ENCODE measurements around the gene CNTROB. TPM values are rescaled to one million over a fixed set of nuclear protein-coding genes. Genes with fewer than 3 reads are reported as not detected.

The CNTROB gene
- total RNA-seq, 1 experiment from 2014 or later: 39.7 TPM

DNA sequence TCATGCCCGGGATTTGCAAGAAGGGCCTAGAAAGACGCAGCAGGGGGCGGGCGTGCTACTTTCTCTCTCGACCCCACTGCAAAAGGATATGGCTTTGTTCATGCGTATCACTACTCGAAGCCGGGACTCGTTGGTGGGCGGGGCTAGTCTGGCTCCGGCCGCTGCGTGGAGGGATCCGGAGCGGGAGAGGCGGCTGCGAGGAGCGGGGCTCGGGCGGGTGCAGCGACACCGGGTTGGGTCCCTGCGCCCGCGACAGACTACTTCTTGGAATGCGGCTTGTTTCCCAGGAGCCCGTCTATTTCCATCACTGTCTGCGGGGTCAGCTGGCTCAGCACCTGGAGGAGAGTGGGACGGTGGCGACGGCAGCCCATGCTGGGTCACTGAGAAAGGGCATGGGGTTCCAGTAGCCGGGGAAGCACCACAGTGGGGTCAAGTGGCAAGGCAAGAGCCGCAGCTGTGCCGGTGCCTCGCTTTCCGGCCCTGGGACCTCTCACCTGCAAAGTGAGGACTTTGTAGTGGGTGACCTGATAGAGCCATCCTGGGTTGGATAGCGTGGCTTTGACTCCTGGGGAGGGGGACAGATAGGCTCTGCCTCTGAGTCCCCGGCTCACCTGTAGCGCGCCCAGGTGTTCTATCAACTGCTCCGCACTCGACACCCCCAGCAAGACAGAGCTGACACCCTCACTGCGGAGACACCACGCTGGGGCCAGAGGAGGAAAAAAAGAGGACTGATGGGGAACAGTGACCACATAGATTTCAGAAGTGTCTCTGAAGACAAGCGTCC is 9.0 kb upstream of the CNTROB start (continued):
- TF ChIP-seq, protein P1, sequence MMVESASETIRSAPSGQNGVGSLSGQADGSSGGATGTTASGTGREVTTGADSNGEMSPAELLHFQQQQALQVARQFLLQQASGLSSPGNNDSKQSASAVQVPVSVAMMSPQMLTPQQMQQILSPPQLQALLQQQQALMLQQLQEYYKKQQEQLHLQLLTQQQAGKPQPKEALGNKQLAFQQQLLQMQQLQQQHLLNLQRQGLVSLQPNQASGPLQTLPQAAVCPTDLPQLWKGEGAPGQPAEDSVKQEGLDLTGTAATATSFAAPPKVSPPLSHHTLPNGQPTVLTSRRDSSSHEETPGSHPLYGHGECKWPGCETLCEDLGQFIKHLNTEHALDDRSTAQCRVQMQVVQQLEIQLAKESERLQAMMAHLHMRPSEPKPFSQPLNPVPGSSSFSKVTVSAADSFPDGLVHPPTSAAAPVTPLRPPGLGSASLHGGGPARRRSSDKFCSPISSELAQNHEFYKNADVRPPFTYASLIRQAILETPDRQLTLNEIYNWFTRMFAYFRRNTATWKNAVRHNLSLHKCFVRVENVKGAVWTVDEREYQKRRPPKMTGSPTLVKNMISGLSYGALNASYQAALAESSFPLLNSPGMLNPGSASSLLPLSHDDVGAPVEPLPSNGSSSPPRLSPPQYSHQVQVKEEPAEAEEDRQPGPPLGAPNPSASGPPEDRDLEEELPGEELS (CRISPR knock-in tag; IDR thresholded peaks at IDR 0.05): 0 out of 2 replicates have a peak, but pooled peaks have one; percentile 58
- TF ChIP-seq ZBTB21 (CRISPR knock-in tag; IDR thresholded peaks at IDR 0.05; ENCODE audit: borderline replicate concordance) (peak; percentile 50; the same call in 1 of the 2 replicates), ZNF121 (CRISPR knock-in tag; IDR thresholded peaks at IDR 0.05) (no peak), SP1 (CRISPR knock-in tag; conservative IDR thresholded peaks at IDR 0.05) (peak; percentile 77; the same call in 1 of the 2 replicates), NR3C1 (CRISPR knock-in tag; conservative IDR thresholded peaks at IDR 0.05; ENCODE audit: low read depth) (no peak), SMAD3 (CRISPR knock-in tag; IDR thresholded peaks at IDR 0.05; ENCODE audit: borderline replicate concordance) (peak; percentile 65; the same call in 1 of the 2 replicates), ZNF138 (CRISPR knock-in tag; conservative IDR thresholded peaks at IDR 0.05) (0 out of 2 replicates have a peak, but pooled peaks have one; percentile 53), MYBL2 (CRISPR knock-in tag; IDR thresholded peaks at IDR 0.05) (no peak; the same call in 1 of the 2 replicates), CREB1 (CRISPR knock-in tag; IDR thresholded peaks at IDR 0.05) (no peak), TCF7 (CRISPR knock-in tag; IDR thresholded peaks at IDR 0.05; ENCODE audit: low read depth) (no peak), SOX15 (CRISPR knock-in tag; IDR thresholded peaks at IDR 0.05) (no peak), ATF1 (CRISPR knock-in tag; IDR thresholded peaks at IDR 0.05) (no peak), ZNF219 (CRISPR knock-in tag; IDR thresholded peaks at IDR 0.05; ENCODE audit: borderline replicate concordance) (no peak), FOXK1 (CRISPR knock-in tag; IDR thresholded peaks at IDR 0.05) (peak; percentile 77), HMGA2 (CRISPR knock-in tag; IDR thresholded peaks at IDR 0.05) (no peak), RELA (CRISPR knock-in tag; IDR thresholded peaks at IDR 0.05; ENCODE audit: borderline replicate concordance) (no peak)
- TF ChIP-seq, protein P2, sequence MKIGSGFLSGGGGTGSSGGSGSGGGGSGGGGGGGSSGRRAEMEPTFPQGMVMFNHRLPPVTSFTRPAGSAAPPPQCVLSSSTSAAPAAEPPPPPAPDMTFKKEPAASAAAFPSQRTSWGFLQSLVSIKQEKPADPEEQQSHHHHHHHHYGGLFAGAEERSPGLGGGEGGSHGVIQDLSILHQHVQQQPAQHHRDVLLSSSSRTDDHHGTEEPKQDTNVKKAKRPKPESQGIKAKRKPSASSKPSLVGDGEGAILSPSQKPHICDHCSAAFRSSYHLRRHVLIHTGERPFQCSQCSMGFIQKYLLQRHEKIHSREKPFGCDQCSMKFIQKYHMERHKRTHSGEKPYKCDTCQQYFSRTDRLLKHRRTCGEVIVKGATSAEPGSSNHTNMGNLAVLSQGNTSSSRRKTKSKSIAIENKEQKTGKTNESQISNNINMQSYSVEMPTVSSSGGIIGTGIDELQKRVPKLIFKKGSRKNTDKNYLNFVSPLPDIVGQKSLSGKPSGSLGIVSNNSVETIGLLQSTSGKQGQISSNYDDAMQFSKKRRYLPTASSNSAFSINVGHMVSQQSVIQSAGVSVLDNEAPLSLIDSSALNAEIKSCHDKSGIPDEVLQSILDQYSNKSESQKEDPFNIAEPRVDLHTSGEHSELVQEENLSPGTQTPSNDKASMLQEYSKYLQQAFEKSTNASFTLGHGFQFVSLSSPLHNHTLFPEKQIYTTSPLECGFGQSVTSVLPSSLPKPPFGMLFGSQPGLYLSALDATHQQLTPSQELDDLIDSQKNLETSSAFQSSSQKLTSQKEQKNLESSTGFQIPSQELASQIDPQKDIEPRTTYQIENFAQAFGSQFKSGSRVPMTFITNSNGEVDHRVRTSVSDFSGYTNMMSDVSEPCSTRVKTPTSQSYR (CRISPR knock-in tag; IDR thresholded peaks at IDR 0.05): 0 out of 2 replicates have a peak, but pooled peaks have one; percentile 58
- TF ChIP-seq, protein P3, sequence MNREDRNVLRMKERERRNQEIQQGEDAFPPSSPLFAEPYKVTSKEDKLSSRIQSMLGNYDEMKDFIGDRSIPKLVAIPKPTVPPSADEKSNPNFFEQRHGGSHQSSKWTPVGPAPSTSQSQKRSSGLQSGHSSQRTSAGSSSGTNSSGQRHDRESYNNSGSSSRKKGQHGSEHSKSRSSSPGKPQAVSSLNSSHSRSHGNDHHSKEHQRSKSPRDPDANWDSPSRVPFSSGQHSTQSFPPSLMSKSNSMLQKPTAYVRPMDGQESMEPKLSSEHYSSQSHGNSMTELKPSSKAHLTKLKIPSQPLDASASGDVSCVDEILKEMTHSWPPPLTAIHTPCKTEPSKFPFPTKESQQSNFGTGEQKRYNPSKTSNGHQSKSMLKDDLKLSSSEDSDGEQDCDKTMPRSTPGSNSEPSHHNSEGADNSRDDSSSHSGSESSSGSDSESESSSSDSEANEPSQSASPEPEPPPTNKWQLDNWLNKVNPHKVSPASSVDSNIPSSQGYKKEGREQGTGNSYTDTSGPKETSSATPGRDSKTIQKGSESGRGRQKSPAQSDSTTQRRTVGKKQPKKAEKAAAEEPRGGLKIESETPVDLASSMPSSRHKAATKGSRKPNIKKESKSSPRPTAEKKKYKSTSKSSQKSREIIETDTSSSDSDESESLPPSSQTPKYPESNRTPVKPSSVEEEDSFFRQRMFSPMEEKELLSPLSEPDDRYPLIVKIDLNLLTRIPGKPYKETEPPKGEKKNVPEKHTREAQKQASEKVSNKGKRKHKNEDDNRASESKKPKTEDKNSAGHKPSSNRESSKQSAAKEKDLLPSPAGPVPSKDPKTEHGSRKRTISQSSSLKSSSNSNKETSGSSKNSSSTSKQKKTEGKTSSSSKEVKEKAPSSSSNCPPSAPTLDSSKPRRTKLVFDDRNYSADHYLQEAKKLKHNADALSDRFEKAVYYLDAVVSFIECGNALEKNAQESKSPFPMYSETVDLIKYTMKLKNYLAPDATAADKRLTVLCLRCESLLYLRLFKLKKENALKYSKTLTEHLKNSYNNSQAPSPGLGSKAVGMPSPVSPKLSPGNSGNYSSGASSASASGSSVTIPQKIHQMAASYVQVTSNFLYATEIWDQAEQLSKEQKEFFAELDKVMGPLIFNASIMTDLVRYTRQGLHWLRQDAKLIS (CRISPR knock-in tag; IDR thresholded peaks at IDR 0.05; ENCODE audit: borderline replicate concordance): 0 out of 2 replicates have a peak, but pooled peaks have one; percentile 47
- TF ChIP-seq, protein P4, sequence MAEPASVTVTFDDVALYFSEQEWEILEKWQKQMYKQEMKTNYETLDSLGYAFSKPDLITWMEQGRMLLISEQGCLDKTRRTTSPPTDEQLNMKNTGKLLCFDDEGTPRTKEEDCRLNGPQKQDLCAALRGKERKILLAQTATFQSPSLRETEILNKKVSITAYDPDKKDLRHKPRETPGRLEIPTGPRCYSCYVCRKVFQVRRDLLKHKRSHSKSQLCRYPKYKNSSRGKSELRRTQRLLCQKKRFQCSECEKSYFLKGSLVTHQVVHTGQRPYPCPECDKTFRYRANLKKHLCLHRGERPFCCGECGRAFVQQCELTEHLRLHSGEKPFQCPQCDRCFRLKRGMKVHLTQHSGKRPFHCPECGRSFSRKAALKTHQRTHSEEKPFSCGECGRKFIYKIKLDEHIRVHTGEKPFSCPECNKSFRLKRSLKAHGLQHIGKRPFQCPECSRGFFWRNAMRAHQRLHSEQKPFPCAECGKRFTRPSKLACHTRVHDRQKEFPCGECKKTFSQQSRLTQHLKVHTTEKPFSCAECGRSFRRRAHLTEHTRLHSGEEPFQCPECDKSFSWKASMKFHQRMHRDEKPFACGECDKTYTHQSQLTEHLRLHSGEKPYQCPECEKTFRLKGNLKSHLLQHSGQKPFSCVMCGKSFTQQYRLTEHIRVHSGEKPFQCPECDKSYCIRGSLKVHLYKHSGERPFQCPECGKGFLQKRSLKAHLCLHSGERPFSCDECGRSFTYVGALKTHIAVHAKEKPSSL (CRISPR knock-in tag; conservative IDR thresholded peaks at IDR 0.05): no peak
- TF ChIP-seq, protein P5, sequence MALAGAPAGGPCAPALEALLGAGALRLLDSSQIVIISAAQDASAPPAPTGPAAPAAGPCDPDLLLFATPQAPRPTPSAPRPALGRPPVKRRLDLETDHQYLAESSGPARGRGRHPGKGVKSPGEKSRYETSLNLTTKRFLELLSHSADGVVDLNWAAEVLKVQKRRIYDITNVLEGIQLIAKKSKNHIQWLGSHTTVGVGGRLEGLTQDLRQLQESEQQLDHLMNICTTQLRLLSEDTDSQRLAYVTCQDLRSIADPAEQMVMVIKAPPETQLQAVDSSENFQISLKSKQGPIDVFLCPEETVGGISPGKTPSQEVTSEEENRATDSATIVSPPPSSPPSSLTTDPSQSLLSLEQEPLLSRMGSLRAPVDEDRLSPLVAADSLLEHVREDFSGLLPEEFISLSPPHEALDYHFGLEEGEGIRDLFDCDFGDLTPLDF (CRISPR knock-in tag; IDR thresholded peaks at IDR 0.05): 0 out of 2 replicates have a peak, but pooled peaks have one; percentile 48
- TF ChIP-seq, protein P6, sequence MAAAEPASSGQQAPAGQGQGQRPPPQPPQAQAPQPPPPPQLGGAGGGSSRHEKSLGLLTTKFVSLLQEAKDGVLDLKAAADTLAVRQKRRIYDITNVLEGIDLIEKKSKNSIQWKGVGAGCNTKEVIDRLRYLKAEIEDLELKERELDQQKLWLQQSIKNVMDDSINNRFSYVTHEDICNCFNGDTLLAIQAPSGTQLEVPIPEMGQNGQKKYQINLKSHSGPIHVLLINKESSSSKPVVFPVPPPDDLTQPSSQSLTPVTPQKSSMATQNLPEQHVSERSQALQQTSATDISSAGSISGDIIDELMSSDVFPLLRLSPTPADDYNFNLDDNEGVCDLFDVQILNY (CRISPR knock-in tag; IDR thresholded peaks at IDR 0.05): 0 out of 2 replicates have a peak, but pooled peaks have one; percentile 25
- TF ChIP-seq, protein P7, sequence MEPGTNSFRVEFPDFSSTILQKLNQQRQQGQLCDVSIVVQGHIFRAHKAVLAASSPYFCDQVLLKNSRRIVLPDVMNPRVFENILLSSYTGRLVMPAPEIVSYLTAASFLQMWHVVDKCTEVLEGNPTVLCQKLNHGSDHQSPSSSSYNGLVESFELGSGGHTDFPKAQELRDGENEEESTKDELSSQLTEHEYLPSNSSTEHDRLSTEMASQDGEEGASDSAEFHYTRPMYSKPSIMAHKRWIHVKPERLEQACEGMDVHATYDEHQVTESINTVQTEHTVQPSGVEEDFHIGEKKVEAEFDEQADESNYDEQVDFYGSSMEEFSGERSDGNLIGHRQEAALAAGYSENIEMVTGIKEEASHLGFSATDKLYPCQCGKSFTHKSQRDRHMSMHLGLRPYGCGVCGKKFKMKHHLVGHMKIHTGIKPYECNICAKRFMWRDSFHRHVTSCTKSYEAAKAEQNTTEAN (CRISPR knock-in tag; IDR thresholded peaks at IDR 0.05): peak; percentile 68; the same call in 1 of the 2 replicates
